Activated CD8-positive, alpha-beta memory T cell treated with anti-CD3 and anti-CD28 coated beads, Interleukin-2, amount 50 U/mL, for 1 hour (primary cell): ENCODE data around the gene ASB8.

Experiments used
- DNase-seq: peaks from one replicate; pipeline ENCODE4 v3.0.0-alpha.2; 2020; ENCODE audit errors: extremely low read depth

The ASB8 gene

DNA sequence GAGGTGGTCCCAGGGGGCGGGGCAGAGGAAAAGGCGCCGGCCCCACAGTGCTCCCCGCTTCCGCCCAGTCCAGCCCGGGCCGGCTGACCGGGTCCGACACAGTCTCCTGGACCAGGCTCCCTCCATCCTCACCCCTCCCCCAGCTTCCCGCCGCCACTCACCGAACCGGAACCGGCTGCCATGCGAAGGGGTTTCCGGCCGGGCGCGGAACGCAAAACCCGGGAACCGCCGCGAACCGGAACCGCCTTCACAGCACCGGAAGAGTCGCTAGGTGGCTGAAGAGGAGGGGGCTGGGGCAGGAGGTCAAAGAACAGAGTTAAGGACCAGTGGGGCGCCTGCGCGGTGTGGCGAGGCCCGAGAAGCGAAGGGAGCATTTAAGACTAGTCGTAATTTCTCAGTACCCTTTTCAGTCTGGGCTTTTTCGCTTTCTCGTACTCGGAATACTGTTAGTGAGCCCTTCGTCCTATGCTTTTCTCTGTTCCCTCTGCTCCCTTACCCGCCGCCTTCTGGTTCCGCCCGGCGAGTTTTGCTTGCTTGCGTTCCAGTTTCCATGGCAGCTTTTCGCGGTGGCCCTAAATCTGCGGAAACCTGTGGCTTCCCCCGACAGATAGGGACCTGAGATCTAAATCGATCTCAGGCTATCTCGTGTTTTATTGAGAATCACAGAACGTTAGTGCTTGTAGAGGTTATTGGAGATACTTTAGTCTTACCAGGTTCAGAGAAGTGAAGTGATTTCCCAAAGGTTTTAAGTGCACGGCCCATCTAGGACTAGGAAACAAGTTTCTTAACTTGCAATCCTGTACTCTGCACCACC, 51.2 kb downstream of the ASB8 start, which contains the start of gene SENP1:
Gene SENP1, minus strand, starts transcription at position 213 of the 814 bp plus-strand sequence. CDS start 4,607 bp downstream, outside the sequence.
- DNase-seq, result peak; percentile 78

DNA sequence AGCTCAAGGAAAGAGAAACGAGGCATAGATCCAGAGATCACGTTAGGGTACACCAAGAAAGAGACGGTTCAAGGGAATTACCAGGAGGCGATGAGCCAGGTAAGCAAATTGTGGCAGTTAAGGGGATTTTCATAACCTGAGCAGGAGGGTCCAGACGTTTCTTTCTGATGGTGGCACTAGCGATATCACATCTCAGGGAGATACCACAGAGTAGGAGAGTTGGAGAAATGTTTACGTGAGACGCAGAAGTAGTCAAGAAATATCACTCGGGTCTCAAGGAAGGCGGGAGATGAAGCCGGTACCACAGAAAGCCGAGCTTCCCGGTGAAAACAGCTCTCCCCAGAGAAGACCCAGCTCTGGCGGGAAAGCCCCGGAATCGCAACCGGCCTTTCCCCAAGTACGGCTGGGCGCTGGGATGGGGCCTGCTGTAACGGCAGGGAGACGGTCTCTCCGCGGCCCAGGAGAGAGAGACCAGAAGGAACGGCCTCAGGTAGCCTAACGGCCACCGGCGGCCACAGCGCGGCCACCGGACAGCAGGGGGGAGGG, 51.9 kb downstream of the ASB8 start:
- DNase-seq, result peak; percentile 7

DNA sequence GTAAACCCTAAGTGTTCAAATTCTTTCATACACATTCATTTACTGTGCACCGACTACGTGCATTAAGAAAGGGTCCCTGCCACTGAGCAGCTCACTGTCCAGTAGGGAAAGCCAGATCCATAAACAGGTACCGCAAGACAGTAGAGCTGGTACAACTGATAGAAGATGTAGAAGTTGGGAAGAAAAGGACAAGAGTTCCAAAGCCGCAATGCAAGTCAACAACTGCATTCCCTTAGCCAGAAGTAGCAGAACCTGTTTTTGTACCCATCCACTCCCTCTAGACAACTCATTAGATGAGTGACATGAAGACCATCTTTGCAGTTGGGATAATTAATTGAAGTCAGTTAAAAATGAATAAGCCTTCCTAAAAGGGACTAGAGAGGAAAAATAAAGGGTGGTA, 52.8 kb downstream of the ASB8 start:
- no peak for DNase-seq
